K562 (cell line): ENCODE results near the gene HSD17B1. TPM values are rescaled to one million over a fixed set of nuclear protein-coding genes. Genes with fewer than 3 reads are reported as not detected.
A peak's percentile ranks its signal among the peaks of the same experiment; 100 is the strongest.

ENCODE experiments used
- CHD1 ChIP-seq: fragments of 200-600 bp; sonication (generic); IDR thresholded peaks from one replicate; pipeline ENCODE4 v1.6.1; 2012; ENCODE audit warnings: mild to moderate bottlenecking, moderate library complexity, low read length, inconsistent platforms
- CSDE1 ChIP-seq, 2 experiments: fragments of 450-650 bp; IDR thresholded peaks; 2 replicates each; pipeline ENCODE4 v1.6.1; 2016; ENCODE audit warnings: mild to moderate bottlenecking in 1 of 2
- CTBP1 ChIP-seq: fragments of 450-650 bp; IDR thresholded peaks from 2 replicates; pipeline ENCODE4 v1.6.1; 2016; ENCODE audit warnings: borderline replicate concordance
- DEAF1 ChIP-seq: fragments of 450-650 bp; formaldehyde crosslinking; IDR thresholded peaks from 2 replicates; pipeline ENCODE4 v1.4.0; 2020; ENCODE audit warnings: mild to moderate bottlenecking, moderate library complexity
- ETV1 ChIP-seq: fragments of 450-650 bp; conservative IDR thresholded peaks from 2 replicates; pipeline ENCODE4 v1.6.1; 2016; ENCODE audit warnings: missing genetic modification characterization, control low read depth, low read depth, missing compliant biosample characterization
- GABPB2 ChIP-seq: fragments of 250-450 bp; sonication (Bioruptor Pico); conservative IDR thresholded peaks from 2 replicates; pipeline ENCODE4 v1.5.1; 2021; ENCODE audit warnings: mild to moderate bottlenecking
- HDAC6 ChIP-seq: IDR thresholded peaks from 2 replicates; pipeline ENCODE4 v1.6.1; 2012; ENCODE audit warnings: low read depth, mild to moderate bottlenecking, control low read depth, inconsistent platforms, low read length, moderate library complexity
- KLF13 ChIP-seq: fragments of 450-650 bp; IDR thresholded peaks from 2 replicates; pipeline ENCODE4 v1.6.1; 2016; ENCODE audit warnings: missing genetic modification characterization, low read depth, mild to moderate bottlenecking, missing compliant biosample characterization, moderate library complexity, borderline replicate concordance
- KLF16 ChIP-seq: IDR thresholded peaks from 2 replicates; pipeline ENCODE4 v1.6.1; 2016; ENCODE audit warnings: antibody characterized with exemption
- MCM3 ChIP-seq: fragments of 450-650 bp; IDR thresholded peaks from 2 replicates; pipeline ENCODE4 v1.6.1; 2016
- NR3C1 ChIP-seq: sonication (generic); formaldehyde crosslinking; IDR thresholded peaks from 2 replicates; pipeline ENCODE4 v1.8.1; 2022; ENCODE audit warnings: missing genetic modification reagents
- PCBP1 ChIP-seq: fragments of 200-400 bp; formaldehyde crosslinking; IDR thresholded peaks from 2 replicates; pipeline ENCODE4 v1.6.1; 2018; ENCODE audit warnings: mild to moderate bottlenecking, low read depth, low read length; ENCODE audit not compliant: poor library complexity, severe bottlenecking
- RBM15 ChIP-seq: fragments of 200-400 bp; formaldehyde crosslinking; IDR thresholded peaks from 2 replicates; pipeline ENCODE4 v1.6.1; 2018; ENCODE audit warnings: mild to moderate bottlenecking, low read length, moderate library complexity; ENCODE audit not compliant: insufficient read depth
- ZNF274 ChIP-seq: IDR thresholded peaks from 2 replicates; pipeline ENCODE4 v1.6.1; 2011; ENCODE audit warnings: low read depth, mild to moderate bottlenecking, low read length, moderate library complexity, borderline replicate concordance
- ZNF586 ChIP-seq: fragments of 450-650 bp; formaldehyde crosslinking; conservative IDR thresholded peaks from 2 replicates; pipeline ENCODE4 v1.4.0; 2020; ENCODE audit warnings: mild to moderate bottlenecking, moderate library complexity
- polyA plus RNA-seq, 8 experiments: library from polyadenylated mRNA; depleted of rRNA in 4 of 8; stranded (reverse) in 5 of 8; unstranded in 3 of 8; fragments of >200 nt; fragmentation: Nextera tagmentation in 2 of 8; fragmentation: Illumina TruSeq in 1 of 8; extraction: Ambion mirVana in 2 of 8; extraction: Trizol in 1 of 8; gene quantifications; 2 replicates each; pipeline versions ENCODE4 v1.2.1 to v1.2.3, GENCODE V29; 2011 to 2014; ENCODE audit warnings: inconsistent platforms in 1 of 8, missing spikeins in 1 of 8
- total RNA-seq, 7 experiments: library from RNA; depleted of rRNA in 6 of 7; stranded (reverse); fragments of >200 nt in 6 of 7; fragmentation: Illumina TruSeq in 2 of 7; extraction: Trizol in 2 of 7; gene quantifications; 2 replicates each; pipeline versions ENCODE4 v1.2.1 to v1.2.3, GENCODE V29; 2011 to 2021; ENCODE audit warnings: low replicate concordance in 1 of 7
- TF ChIP-seq, protein P1 (sequence below), 3 experiments: IDR thresholded peaks in 2 of 3; conservative IDR thresholded peaks in 1 of 3; 2 replicates each; pipeline ENCODE4 v1.5.1; 2011 to 2012; ENCODE audit warnings: low read length in 3 of 3, mild to moderate bottlenecking in 3 of 3, control low read depth in 2 of 3, improper control_type of control experiment in 1 of 3, inconsistent platforms in 1 of 3, low read depth in 1 of 3, mixed read lengths in 1 of 3, moderate library complexity in 1 of 3; ENCODE audit not compliant: insufficient read depth in 2 of 3
- TF ChIP-seq, protein P2 (sequence below): fragments of 250-450 bp; sonication (Bioruptor Pico); IDR thresholded peaks from 2 replicates; pipeline ENCODE4 v1.5.0; 2020; ENCODE audit warnings: mild to moderate bottlenecking, borderline replicate concordance
- TF ChIP-seq, protein P3 (sequence below): fragments of 450-650 bp; formaldehyde crosslinking; IDR thresholded peaks from 2 replicates; pipeline ENCODE4 v1.4.0; 2022; ENCODE audit warnings: mild to moderate bottlenecking, moderate library complexity

The HSD17B1 gene
- total and polyA plus RNA-seq, 9 of the 15 experiments (the other 6 are each of a cell fraction or from before 2014, with no cell fraction given) = 0.55 to 21.1 (median 3.6) TPM

- TF ChIP-seq ZNF586 (CRISPR knock-in tag) (no peak), GABPB2 (CRISPR knock-in tag) (no peak), HDAC6 (no peak), ZNF274 (no peak), CTBP1 (no peak), KLF16 (no peak), NR3C1 (CRISPR knock-in tag) (no peak), ETV1 (tag) (no peak), DEAF1 (CRISPR knock-in tag) (no peak), PCBP1 (no peak), KLF13 (tag) (no peak), RBM15 (no peak), CSDE1 (IDR thresholded peaks at IDR 0.05) (no peak), MCM3 (no peak), CHD1 (peak; percentile 63)
- TF ChIP-seq, protein P1, sequence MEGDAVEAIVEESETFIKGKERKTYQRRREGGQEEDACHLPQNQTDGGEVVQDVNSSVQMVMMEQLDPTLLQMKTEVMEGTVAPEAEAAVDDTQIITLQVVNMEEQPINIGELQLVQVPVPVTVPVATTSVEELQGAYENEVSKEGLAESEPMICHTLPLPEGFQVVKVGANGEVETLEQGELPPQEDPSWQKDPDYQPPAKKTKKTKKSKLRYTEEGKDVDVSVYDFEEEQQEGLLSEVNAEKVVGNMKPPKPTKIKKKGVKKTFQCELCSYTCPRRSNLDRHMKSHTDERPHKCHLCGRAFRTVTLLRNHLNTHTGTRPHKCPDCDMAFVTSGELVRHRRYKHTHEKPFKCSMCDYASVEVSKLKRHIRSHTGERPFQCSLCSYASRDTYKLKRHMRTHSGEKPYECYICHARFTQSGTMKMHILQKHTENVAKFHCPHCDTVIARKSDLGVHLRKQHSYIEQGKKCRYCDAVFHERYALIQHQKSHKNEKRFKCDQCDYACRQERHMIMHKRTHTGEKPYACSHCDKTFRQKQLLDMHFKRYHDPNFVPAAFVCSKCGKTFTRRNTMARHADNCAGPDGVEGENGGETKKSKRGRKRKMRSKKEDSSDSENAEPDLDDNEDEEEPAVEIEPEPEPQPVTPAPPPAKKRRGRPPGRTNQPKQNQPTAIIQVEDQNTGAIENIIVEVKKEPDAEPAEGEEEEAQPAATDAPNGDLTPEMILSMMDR (IDR thresholded peaks at IDR 0.05 in 2 of 3, conservative IDR thresholded peaks at IDR 0.05 in 1 of 3; ENCODE audit: insufficient read depth in 2 of 3, low read depth in 1 of 3, low read length in 3 of 3) = 0 out of 6 replicates have a peak, but pooled peaks of 1 of the 3 experiments have one; percentile 8
- TF ChIP-seq, protein P2, sequence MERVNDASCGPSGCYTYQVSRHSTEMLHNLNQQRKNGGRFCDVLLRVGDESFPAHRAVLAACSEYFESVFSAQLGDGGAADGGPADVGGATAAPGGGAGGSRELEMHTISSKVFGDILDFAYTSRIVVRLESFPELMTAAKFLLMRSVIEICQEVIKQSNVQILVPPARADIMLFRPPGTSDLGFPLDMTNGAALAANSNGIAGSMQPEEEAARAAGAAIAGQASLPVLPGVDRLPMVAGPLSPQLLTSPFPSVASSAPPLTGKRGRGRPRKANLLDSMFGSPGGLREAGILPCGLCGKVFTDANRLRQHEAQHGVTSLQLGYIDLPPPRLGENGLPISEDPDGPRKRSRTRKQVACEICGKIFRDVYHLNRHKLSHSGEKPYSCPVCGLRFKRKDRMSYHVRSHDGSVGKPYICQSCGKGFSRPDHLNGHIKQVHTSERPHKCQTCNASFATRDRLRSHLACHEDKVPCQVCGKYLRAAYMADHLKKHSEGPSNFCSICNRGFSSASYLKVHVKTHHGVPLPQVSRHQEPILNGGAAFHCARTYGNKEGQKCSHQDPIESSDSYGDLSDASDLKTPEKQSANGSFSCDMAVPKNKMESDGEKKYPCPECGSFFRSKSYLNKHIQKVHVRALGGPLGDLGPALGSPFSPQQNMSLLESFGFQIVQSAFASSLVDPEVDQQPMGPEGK (CRISPR knock-in tag) = no peak
- TF ChIP-seq, protein P3, sequence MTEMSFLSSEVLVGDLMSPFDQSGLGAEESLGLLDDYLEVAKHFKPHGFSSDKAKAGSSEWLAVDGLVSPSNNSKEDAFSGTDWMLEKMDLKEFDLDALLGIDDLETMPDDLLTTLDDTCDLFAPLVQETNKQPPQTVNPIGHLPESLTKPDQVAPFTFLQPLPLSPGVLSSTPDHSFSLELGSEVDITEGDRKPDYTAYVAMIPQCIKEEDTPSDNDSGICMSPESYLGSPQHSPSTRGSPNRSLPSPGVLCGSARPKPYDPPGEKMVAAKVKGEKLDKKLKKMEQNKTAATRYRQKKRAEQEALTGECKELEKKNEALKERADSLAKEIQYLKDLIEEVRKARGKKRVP (CRISPR knock-in tag) = no peak
These were observed 9.8 kb downstream of the HSD17B1 start (continued) for GRCh38 chr17:42562388-42563142.
